ENCODE measurements around the gene CLEC16A. TPM values are rescaled to one million over a fixed set of nuclear protein-coding genes. Genes with fewer than 3 reads are reported as not detected.

CLEC16A gene
- total RNA-seq, 4 donors from 2014 or later: 20.2 to 28.8 (median 22.8) TPM

DNA sequence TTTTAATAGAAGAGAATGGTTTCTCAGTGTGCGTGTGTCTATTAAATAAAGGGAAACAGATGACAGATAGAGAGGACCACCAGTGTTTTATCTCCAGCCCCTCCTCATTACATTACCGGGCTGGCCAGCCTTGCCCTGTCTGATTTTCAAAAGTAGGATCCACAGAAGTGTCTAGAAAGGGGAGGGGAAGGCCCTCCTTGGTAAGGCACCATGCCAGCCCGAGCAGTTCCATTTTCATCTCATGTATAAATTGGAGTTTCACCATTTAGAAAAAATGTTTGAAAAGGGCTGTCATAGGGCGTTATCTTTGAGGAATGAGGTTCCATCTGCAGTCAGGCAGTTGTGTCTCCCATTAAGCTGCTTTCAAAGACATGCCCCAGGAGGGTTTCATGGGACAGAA is 214.9 kb downstream of the CLEC16A start:
- TF ChIP-seq, protein P1, sequence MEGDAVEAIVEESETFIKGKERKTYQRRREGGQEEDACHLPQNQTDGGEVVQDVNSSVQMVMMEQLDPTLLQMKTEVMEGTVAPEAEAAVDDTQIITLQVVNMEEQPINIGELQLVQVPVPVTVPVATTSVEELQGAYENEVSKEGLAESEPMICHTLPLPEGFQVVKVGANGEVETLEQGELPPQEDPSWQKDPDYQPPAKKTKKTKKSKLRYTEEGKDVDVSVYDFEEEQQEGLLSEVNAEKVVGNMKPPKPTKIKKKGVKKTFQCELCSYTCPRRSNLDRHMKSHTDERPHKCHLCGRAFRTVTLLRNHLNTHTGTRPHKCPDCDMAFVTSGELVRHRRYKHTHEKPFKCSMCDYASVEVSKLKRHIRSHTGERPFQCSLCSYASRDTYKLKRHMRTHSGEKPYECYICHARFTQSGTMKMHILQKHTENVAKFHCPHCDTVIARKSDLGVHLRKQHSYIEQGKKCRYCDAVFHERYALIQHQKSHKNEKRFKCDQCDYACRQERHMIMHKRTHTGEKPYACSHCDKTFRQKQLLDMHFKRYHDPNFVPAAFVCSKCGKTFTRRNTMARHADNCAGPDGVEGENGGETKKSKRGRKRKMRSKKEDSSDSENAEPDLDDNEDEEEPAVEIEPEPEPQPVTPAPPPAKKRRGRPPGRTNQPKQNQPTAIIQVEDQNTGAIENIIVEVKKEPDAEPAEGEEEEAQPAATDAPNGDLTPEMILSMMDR (IDR thresholded peaks at IDR 0.05; ENCODE audit: low read depth): no peak

DNA sequence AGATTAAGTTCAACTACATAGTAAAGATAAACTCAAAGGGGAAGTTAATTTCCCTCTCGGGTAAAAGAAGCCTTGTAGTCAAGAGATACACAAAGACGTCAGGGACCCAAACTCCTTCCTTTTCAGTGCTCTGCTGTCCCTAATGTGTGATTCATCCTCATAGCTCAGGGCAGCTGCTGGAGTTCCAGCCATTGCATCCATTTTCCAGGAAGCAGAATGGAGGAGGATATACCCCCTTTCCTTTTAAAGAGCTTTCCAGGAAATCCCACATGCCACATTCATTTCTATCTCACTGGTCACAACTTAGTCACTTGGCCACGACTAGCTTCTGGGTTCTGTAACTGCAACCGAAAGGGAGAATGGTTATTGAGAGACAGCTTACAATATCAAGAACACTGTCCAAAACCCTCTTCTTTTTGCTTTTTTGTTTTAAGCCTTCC is 216.3 kb downstream of the CLEC16A start:
- TF ChIP-seq, protein P1 (IDR thresholded peaks at IDR 0.05; ENCODE audit: low read depth): no peak

DNA sequence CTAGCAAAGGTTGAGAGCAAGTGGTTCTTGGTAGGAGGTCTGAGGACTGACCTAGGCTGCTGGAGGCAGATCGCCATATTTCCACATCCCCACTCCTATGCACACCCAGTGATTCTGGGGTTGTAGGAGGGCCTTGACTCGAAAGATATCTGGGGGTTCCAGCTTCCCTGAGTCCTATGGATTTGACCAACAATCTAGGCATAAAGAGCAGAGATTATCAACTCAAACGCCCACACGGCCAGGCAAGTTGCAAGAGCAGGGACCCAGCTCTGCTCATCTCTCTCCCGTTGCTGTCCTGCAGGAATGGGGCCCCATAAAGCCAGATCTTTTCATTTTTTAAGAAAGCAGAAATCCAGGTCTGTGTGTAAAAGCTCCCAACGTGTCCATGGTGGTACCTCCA is 217.1 kb downstream of the CLEC16A start:
- TF ChIP-seq, protein P1 (IDR thresholded peaks at IDR 0.05; ENCODE audit: low read depth): no peak

DNA sequence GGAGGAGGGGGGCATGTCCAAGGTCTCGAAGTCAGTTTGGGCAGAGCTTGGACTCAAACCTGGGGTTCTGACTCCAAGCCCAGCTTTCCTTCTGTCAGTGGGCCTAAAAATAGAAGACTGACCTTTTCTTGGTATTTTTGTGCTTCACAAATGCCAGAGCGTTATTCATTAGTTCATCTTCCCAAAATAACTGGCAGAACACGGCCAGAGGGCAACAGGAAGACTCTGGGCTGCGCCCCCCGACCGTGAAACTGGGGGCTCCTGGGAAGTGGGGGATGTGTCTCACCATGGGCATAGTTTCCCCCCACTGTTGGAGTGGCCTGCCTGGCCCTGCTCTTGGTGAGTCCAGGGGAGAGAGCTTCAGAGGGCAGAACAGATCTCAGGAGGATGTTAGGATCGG is 217.6 kb downstream of the CLEC16A start:
- TF ChIP-seq, protein P1 (IDR thresholded peaks at IDR 0.05; ENCODE audit: low read depth): no peak

DNA sequence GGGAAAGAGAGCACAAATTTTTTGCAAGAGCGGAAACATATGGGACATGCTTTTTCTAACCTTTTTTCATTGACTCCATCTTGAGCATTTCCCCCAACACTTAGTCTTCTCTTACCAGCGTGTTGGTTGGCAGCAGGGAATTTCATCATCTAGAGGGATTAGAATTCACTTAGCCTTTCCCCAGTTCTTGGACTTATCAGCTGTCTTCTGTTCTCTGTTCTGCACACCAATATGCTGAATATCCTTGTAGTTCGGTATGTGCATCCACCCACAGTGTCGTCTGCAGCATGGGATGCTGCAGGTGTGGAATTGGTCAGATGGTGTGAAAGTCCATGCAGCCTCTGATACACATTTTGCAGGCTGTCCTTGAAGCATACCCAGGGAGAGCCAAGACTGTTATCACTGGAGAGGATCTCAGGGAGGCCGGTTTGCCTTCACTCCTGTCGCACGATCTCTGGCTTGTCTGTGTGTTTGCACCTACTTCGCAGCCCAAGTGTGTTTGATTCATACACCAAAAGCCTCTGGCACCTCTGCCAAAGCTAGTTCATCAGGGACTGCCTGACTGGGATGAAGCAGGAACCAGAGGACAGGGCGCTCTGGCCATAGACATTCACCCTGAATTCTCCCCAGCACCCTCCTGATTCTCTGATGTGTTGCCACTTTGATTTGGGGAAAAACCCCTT is 218.4 kb downstream of the CLEC16A start:
- TF ChIP-seq, protein P1 (IDR thresholded peaks at IDR 0.05; ENCODE audit: low read depth): no peak

DNA sequence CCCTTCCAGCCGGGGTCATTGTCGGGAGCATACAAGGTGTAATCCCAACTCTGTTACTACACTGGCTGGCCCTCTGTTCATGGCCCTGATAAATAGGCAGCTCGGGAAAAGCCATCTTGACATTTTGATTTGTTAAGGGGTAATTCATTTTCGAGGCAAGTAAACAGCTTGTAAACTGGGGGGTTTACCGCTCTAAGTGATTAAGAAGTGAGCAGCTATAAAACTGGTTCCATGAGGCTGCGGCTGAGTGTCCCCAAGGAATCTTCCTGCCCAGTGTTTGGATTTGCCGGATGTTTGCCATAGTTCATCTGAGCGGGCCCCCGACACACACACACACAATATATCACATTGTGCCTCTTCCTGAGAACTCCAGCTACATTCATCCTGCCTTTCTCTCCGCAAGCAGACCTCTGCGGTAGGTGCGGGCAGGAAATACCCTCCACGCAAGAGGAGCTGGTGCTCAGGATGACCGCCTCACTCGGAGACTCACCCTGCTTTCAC is 219.4 kb downstream of the CLEC16A start:
- TF ChIP-seq, protein P1 (IDR thresholded peaks at IDR 0.05; ENCODE audit: low read depth): no peak

DNA sequence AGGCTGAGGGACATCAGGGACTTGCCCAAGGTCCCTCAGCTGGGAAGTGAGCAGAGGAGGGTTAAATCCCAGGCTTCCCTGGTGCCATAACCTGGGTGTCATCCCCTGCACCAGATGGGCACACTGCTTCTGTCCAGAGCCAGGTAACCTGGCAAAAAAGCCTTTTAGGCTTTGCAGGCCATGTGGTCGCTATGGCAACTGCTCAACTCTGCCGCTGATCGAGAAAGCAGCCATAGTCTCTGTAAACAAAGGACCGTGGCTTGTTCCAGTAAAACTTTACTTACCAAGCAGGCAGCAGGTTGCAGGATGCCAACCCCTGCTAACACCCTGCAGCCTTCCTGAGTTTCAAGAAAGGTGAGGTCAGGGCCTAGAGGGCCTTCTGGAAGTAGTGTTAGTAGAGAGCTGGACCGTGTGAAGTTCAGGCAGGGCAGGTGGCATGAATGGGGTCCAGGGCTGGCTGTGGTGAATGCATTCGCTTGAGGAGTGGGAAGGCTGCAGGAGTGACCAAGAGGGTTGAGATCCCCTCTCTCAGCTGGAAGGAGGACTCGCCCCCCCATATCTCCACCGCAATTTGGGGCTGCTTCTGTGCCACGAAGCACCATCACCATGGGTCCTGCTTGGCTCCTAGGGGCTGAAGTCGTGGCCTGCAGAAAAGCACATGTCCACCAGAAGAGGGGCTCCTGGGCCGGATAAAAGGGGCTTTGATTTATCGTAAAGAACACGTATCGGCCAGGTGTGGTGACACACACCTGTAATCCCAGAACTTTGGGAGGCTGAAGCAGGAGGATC is 220.3 kb downstream of the CLEC16A start:
- TF ChIP-seq, protein P1 (IDR thresholded peaks at IDR 0.05; ENCODE audit: low read depth): no peak
